Thyroid gland (tissue), 4 donors: Measurements from ENCODE around the gene ZBED4.

Experiments
- CTCF ChIP-seq, 6 experiments: fragments of 200-600 bp in 3 of 6; fragments of 450-650 bp in 3 of 6; sonication (generic) in 3 of 6; IDR thresholded peaks; one replicate each; pipeline ENCODE4 v1.5.1; 2016 to 2019; ENCODE audit warnings: antibody characterized with exemption in 6 of 6, mild to moderate bottlenecking in 2 of 6, inconsistent platforms in 1 of 6, moderate library complexity in 1 of 6
- POLR2A ChIP-seq, 2 donors: fragments of 450-650 bp; IDR thresholded peaks; one replicate each; pipeline ENCODE4 v1.6.1; 2017; ENCODE audit warnings: antibody characterized with exemption in 2 of 2, mild to moderate bottlenecking in 2 of 2, moderate library complexity in 1 of 2

- TF ChIP-seq CTCF (IDR thresholded peaks at IDR 0.05) (no peak), POLR2A (IDR thresholded peaks at IDR 0.05) (no peak)
These were observed 24.4 kb upstream of the ZBED4 start for GRCh38 chr22:49829044-49829853.
